Ishikawa (cell line): ENCODE measurements around the gene UBAC2.

Experiments used
- CEBPB ChIP-seq: IDR thresholded peaks from 2 replicates; pipeline ENCODE4 v1.6.1; 2012
- CREB1 ChIP-seq: IDR thresholded peaks from 2 replicates; pipeline ENCODE4 v1.6.1; 2012; ENCODE audit warnings: low read depth
- EGR1 ChIP-seq: IDR thresholded peaks from 2 replicates; pipeline ENCODE4 v1.6.1; 2012
- EP300 ChIP-seq: IDR thresholded peaks from 2 replicates; pipeline ENCODE4 v1.6.1; 2012; ENCODE audit warnings: borderline replicate concordance
- FOXM1 ChIP-seq: IDR thresholded peaks from 2 replicates; pipeline ENCODE4 v1.6.1; 2012; ENCODE audit warnings: low read depth, borderline replicate concordance
- MAX ChIP-seq: IDR thresholded peaks from 2 replicates; pipeline ENCODE4 v1.6.1; 2012
- NFIC ChIP-seq: IDR thresholded peaks from 2 replicates; pipeline ENCODE4 v1.6.1; 2012
- RAD21 ChIP-seq: IDR thresholded peaks from 2 replicates; pipeline ENCODE4 v1.6.1; 2012; ENCODE audit warnings: low read depth
- REST ChIP-seq: IDR thresholded peaks from 2 replicates; pipeline ENCODE4 v1.6.1; 2012; ENCODE audit warnings: low read depth, mild to moderate bottlenecking
- TAF1 ChIP-seq: IDR thresholded peaks from 2 replicates; pipeline ENCODE4 v1.6.1; 2012; ENCODE audit warnings: low read depth, mild to moderate bottlenecking
- TCF12 ChIP-seq: IDR thresholded peaks from 2 replicates; pipeline ENCODE4 v1.6.1; 2012; ENCODE audit warnings: low read depth
- TEAD4 ChIP-seq: IDR thresholded peaks from 2 replicates; pipeline ENCODE4 v1.6.1; 2012
- YY1 ChIP-seq: IDR thresholded peaks from 2 replicates; pipeline ENCODE4 v1.6.1; 2012; ENCODE audit warnings: low read depth
- ZBTB7A ChIP-seq: IDR thresholded peaks from 2 replicates; pipeline ENCODE4 v1.6.1; 2012; ENCODE audit warnings: low read depth
- TF ChIP-seq, protein P1 (sequence below): IDR thresholded peaks from 2 replicates; pipeline ENCODE4 v1.6.1; 2012

Gene UBAC2

DNA sequence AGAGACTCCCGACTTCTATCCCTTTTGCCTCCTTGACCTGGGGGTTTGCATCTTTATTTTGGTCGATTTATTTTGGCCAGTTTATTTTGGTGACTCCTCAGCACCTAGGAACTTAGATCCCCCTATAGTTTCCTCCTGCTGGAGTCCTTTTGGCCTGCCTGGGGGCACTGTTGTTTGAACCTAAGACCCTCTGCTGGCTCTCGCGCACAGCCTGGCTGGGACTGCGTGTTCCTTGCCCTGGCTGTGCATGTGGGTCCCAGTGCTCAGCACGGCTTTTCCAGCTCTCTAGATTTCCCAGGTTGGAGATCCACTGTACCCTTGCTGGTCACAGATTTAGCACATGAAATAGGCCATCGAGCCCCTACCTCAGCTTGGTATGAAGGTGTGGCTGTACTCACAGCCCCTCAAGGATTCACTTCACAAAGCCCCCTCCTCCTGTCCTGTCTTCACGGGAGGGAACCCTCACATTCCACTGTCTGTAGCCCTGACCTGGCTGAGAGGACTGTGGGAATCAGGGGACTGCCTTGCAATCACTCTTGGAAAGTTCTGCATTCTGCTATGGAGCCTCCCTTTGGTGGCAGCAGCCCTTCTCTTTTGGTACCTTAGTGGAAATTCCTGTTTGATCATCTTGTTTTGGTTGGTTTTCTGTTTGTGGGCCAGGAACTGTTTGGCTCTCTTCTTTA is 8.3 kb downstream of the UBAC2 start:
- TF ChIP-seq NFIC (no peak), CEBPB (no peak), ZBTB7A (no peak), TAF1 (no peak), RAD21 (no peak), EP300 (no peak), REST (no peak), CREB1 (no peak), TCF12 (no peak), YY1 (no peak), FOXM1 (no peak), EGR1 (no peak), TEAD4 (no peak)
- TF ChIP-seq, protein P1, sequence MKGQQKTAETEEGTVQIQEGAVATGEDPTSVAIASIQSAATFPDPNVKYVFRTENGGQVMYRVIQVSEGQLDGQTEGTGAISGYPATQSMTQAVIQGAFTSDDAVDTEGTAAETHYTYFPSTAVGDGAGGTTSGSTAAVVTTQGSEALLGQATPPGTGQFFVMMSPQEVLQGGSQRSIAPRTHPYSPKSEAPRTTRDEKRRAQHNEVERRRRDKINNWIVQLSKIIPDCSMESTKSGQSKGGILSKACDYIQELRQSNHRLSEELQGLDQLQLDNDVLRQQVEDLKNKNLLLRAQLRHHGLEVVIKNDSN = no peak

GRCh38 chr13:99211421-99212035 is 10.9 kb downstream of the UBAC2 start:
- TF ChIP-seq FOXM1 (no peak), EP300 (no peak), CEBPB (no peak), NFIC (no peak), TCF12 (no peak), TEAD4 (no peak), EGR1 (no peak), RAD21 (no peak)
- TF ChIP-seq, protein P1 = no peak

- no peak for TF ChIP-seq CEBPB
- no peak for TF ChIP-seq TAF1
- no peak for TF ChIP-seq YY1
- TF ChIP-seq ZBTB7A = no peak
- TF ChIP-seq EP300 = no peak
- no peak for TF ChIP-seq NFIC
- no peak for TF ChIP-seq MAX
- TF ChIP-seq REST = no peak
- TF ChIP-seq, protein P1 = no peak
- no peak for TF ChIP-seq FOXM1
- TF ChIP-seq EGR1 = no peak
These were observed 13.6 kb downstream of the UBAC2 start for GRCh38 chr13:99214232-99214631.

DNA sequence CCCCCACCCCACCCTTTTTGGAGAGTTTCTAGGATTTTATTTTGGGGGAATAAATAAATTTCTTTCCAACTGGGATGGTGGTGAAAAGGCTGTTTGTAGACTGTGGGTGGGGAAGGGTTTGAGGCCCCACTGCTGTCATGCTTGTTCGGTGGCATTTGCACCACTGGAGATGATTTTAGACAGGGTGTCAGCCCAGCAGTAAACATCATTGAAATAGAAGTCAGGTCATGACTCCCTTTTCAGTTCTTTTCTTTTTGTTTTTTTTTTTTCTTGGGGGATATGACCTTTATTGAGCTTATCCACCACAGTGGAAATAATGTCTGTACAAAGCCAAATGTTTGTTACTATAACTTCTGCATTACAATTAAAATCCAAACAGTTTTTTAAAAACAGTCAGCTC is 14.1 kb downstream of the UBAC2 start:
- TF ChIP-seq FOXM1 (no peak), CREB1 (no peak), NFIC (no peak), REST (no peak), EP300 (no peak), MAX (no peak), CEBPB (no peak), ZBTB7A (no peak)
- TF ChIP-seq, protein P1 = no peak
